Measurements from ENCODE around the gene RAC2. TPM values are rescaled to one million over a fixed set of nuclear protein-coding genes. Genes with fewer than 3 reads are reported as not detected.

The RAC2 gene
- total RNA-seq, 2 donors from 2014 or later: 9.7 to 14.4 TPM

DNA sequence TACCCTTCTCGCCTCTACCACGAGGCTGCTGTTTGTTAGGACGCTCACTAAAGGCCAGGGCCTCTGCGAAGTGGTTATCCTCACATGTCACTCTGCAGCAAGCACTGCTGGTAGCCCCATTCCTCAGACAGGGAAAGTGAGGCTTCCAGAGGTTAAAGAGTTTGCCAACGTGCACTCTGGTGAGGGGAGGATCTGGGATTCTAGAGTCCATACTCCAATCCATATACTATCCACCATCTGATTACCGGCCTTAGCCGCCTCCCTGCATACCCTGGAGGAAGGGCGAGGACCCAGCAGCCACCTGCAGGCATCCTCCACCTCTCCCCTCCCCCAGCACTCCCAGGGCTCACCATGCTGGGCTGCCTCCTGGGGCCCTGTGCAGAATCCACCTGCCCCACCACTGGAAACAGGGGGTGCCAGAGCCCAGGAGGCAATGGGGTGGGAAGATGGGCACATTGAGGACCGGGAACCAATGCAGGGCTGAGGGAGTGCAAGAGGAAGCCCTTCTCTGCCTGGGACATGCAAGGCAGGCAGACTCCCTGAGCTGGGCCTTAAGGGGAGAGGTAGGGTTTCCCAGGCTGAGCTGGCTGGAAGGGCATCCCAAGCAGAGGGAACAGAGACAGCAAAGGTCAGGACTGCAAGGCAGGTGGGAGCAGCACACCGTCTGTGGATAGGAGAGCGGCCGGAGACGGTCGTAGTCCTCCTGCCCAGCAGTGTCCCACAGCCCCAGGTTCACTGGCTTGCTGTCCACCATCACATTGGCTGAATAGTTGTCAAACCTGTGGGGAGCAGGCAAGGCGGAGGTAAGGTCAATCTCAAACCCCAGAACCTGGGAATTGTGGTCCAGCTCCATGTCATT, 11.7 kb downstream of the RAC2 start:
- no peaks in the 10 kb centered on the region for H3K9me3 ChIP-seq
- 92% methylated on average over 15 of the region's 15 CpGs for WGBS
- intact Hi-C loops (cut with DNase I): no loop called here
- DNase-seq (ENCODE audit: low spot score): no peak
- no peaks in the 10 kb centered on the region for H3K4me1 ChIP-seq (replicated peaks)
- H3K27me3 ChIP-seq (replicated peaks; ENCODE audit: insufficient read depth): no peaks in the 10 kb centered on the region
- H3K36me3 ChIP-seq: no peaks in the 10 kb centered on the region
- TF ChIP-seq POLR2AphosphoS5 (IDR thresholded peaks at IDR 0.05): no peak
- no peak overlapping the region for H3K27ac ChIP-seq
- H3K4me3 ChIP-seq: no peak overlapping the region

DNA sequence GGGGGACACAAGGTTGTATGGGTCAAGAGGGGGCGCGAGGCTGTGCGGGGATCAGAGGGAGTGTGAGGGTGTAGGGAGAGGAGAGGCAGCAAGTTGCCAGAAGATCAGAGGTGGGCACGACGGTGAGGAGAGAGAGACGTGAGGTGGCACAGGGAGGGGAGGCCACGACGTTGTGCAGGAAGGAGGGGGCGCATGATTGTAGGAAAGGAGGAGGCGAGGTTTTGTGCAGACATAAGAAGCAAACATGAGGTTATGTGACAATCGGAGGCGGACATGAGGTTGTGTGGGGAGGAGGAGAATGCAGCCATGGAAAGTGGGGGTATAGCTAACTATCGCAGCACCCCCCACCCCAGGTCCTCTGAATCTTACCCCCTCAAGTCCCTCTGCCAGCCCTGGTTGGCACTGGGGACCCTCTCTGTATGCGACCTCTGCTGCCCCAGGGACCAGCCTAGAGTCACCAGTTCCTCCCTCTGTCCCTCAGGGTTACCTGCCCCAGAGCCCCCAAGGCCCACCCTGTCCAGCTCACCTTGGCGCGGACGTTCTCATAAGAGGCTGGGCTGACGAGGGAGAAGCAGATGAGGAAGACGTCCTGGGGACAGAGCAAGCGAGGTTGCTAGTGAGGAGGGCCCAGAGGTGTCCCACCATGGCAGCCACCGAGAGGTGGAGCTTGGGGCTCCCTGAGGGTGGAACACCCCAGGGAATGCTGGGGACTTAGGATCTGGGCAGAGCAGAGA, 12.5 kb downstream of the RAC2 start:
- no peaks in the 10 kb centered on the region for H3K4me1 ChIP-seq (replicated peaks)
- 85% methylated on average over 21 of the region's 21 CpGs for WGBS
- no peak overlapping the region for H3K4me3 ChIP-seq
- no peak overlapping the region for H3K27ac ChIP-seq
- DNase-seq (ENCODE audit: low spot score): no peak
- H3K9me3 ChIP-seq: no peaks in the 10 kb centered on the region
- H3K36me3 ChIP-seq: no peaks in the 10 kb centered on the region
- intact Hi-C loops (cut with DNase I): no loop called here
- H3K27me3 ChIP-seq (replicated peaks; ENCODE audit: insufficient read depth): no peaks in the 10 kb centered on the region
- TF ChIP-seq POLR2AphosphoS5 (IDR thresholded peaks at IDR 0.05) (no peak), POLR2A (IDR thresholded peaks at IDR 0.05) (no peak)
- TF ChIP-seq, protein P1, sequence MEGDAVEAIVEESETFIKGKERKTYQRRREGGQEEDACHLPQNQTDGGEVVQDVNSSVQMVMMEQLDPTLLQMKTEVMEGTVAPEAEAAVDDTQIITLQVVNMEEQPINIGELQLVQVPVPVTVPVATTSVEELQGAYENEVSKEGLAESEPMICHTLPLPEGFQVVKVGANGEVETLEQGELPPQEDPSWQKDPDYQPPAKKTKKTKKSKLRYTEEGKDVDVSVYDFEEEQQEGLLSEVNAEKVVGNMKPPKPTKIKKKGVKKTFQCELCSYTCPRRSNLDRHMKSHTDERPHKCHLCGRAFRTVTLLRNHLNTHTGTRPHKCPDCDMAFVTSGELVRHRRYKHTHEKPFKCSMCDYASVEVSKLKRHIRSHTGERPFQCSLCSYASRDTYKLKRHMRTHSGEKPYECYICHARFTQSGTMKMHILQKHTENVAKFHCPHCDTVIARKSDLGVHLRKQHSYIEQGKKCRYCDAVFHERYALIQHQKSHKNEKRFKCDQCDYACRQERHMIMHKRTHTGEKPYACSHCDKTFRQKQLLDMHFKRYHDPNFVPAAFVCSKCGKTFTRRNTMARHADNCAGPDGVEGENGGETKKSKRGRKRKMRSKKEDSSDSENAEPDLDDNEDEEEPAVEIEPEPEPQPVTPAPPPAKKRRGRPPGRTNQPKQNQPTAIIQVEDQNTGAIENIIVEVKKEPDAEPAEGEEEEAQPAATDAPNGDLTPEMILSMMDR (IDR thresholded peaks at IDR 0.05): no peak

DNA sequence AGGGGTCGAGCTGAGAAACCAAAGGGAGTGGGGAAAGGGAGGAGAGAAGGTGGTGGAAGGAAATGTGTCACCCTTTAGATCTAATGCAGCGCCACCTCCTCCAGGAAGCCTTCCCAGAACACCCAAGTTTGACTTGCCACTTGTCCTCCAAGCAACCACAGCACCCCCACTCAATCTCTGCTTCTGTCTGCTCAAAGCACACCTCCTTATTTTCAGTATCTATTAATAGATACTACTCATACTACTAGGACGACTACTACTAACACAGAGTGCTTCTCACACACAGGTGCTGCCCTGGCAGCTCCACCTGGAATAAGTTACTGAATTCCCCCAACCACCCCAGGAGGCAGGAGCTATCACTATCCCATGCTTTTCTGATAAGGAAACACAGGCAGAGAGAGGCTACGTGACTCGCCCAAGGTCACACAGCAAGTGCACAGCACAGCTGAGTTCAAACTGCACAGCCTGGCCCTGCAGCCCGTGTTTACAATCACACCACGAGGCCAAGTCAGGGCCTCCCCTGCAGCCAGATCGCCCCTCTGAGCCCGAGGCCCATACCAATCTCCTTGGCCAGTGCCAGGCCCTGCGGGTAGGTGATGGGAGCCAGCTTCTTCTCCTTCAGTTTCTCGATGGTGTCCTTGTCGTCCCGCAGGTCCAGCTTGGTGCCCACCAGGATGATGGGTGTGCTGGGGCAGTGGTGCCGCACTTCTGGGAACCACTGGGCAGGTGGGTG, 13.2 kb downstream of the RAC2 start:
- Histone ChIP-seq H3K27ac (no peak overlapping the region), H3K36me3 (no peaks in the 10 kb centered on the region), H3K9me3 (no peaks in the 10 kb centered on the region), H3K27me3 (replicated peaks; ENCODE audit: insufficient read depth) (no peaks in the 10 kb centered on the region), H3K4me1 (replicated peaks) (no peaks in the 10 kb centered on the region), H3K4me3 (no peak overlapping the region)
- no peak for DNase-seq (ENCODE audit: low spot score)
- WGBS: 81% methylated on average over 8 of the region's 14 CpGs
- TF ChIP-seq POLR2AphosphoS5 (IDR thresholded peaks at IDR 0.05): no peak
- TF ChIP-seq, protein P1 (IDR thresholded peaks at IDR 0.05): no peak
- no peak for TF ChIP-seq POLR2A (IDR thresholded peaks at IDR 0.05)
- intact Hi-C loops (cut with DNase I): no loop called here

- Histone ChIP-seq H3K27me3 (replicated peaks; ENCODE audit: insufficient read depth) (no peaks in the 10 kb centered on the region), H3K9me3 (no peaks in the 10 kb centered on the region), H3K27ac (no peak overlapping the region), H3K4me1 (replicated peaks) (no peaks in the 10 kb centered on the region), H3K36me3 (no peaks in the 10 kb centered on the region), H3K4me3 (no peak overlapping the region)
- WGBS: 74% methylated on average over 8 of the region's 8 CpGs
- intact Hi-C loops (cut with DNase I): no loop called here
- TF ChIP-seq POLR2AphosphoS5 (IDR thresholded peaks at IDR 0.05) (no peak), POLR2A (IDR thresholded peaks at IDR 0.05) (no peak)
- TF ChIP-seq, protein P1 (IDR thresholded peaks at IDR 0.05): no peak
- DNase-seq (ENCODE audit: low spot score): no peak
Measured at GRCh38 chr22:37229805-37230672, 14.0 kb downstream of the RAC2 start.
